ENCODE measurements around the gene XAF1. TPM values are rescaled to one million over a fixed set of nuclear protein-coding genes. Genes with fewer than 3 reads are reported as not detected.
"Not testable (repeated sequence)": the region's sequence is repeated elsewhere in the genome, so short reads cannot be mapped to it uniquely, and the experiment has no call there.

XAF1 gene
- total and polyA plus RNA-seq, 12 donors = 12.4 to 94.8 (median 28.1) TPM

GRCh38 chr17:6761779-6762178 lies 5.9 kb downstream of the XAF1 start:
- H3K4me1 ChIP-seq = peaks cover 6 to 37% (median 13%) of the 10 kb centered on the region in 9 donors
- H3K27ac ChIP-seq = no peak overlapping the region
- H3K9me3 ChIP-seq = peaks cover 0 to 16% (median 4%) of the 10 kb centered on the region in 11 donors
- TF ChIP-seq CTCF (IDR thresholded peaks at IDR 0.05) = no peak
- peaks cover 0 to 92% (median 60%) of the 10 kb centered on the region in 9 donors for H3K36me3 ChIP-seq
- WGBS, 2 donors = 87 to 90% methylated on average over 8 of the region's 8 CpGs
- intact Hi-C loops (cut with DNase I) = no loop called here
- DNase-seq (no peak), ATAC-seq (no peak)
- no peaks in the 10 kb centered on the region for H3K27me3 ChIP-seq
- H3K4me3 ChIP-seq = no peak overlapping the region

- Histone ChIP-seq H3K27me3 (no peaks in the 10 kb centered on the region), H3K9me3 (peaks cover 0 to 79% (median 35%) of the 10 kb centered on the region in 11 donors), H3K27ac (no peak overlapping the region), H3K4me3 (no peak overlapping the region), H3K36me3 (peaks cover 8 to 100% (median 96%) of the 10 kb centered on the region in 9 donors), H3K4me1 (no peaks in the 10 kb centered on the region)
- WGBS, 2 donors = 94 to 98% methylated on average over 2 of the region's 2 CpGs
- DNase-seq (no peak), ATAC-seq (no peak)
- TF ChIP-seq CTCF (IDR thresholded peaks at IDR 0.05) = no peak
- intact Hi-C loops (cut with DNase I) = no loop called here
Observed at GRCh38 chr17:6768447-6768846, 12.6 kb downstream of the XAF1 start.

- H3K36me3 ChIP-seq = peaks cover 8 to 76% (median 71%) of the 10 kb centered on the region in 9 donors
- peaks cover 0 to 89% (median 49%) of the 10 kb centered on the region in 11 donors for H3K9me3 ChIP-seq
Observed at GRCh38 chr17:6772016-6772415, 16.2 kb downstream of the XAF1 start.

GRCh38 chr17:6774906-6775305 lies 19.1 kb downstream of the XAF1 start:
- H3K4me1 ChIP-seq; H3K27ac ChIP-seq; ATAC-seq; intact Hi-C loops (cut with DNase I); H3K4me3 ChIP-seq; DNase-seq: not testable (repeated sequence)
- 91 to 95% methylated on average over 8 of the region's 8 CpGs for WGBS, 2 donors
- peaks cover 0 to 73% (median 31%) of the 10 kb centered on the region in 11 donors for H3K9me3 ChIP-seq
- H3K36me3 ChIP-seq = peaks cover 5 to 47% (median 43%) of the 10 kb centered on the region in 9 donors
- peaks cover 0 to 40% (median 15%) of the 10 kb centered on the region in 7 donors for H3K27me3 ChIP-seq

More at GRCh38 chr17:6772016-6772415, 16.2 kb downstream of the XAF1 start:
- 90 to 95% methylated on average over 1 of the region's 1 CpG for WGBS, 2 donors
- H3K4me3 ChIP-seq = no peak overlapping the region
- ATAC-seq (no peak), DNase-seq (no peak)
- peaks cover 0 to 7% (median 0%) of the 10 kb centered on the region in 9 donors for H3K4me1 ChIP-seq
- H3K27ac ChIP-seq = no peak overlapping the region
- no peak for TF ChIP-seq CTCF (IDR thresholded peaks at IDR 0.05)
- peaks cover 0 to 29% (median 8%) of the 10 kb centered on the region in 7 donors for H3K27me3 ChIP-seq
- intact Hi-C loops (cut with DNase I) = no loop called here

GRCh38 chr17:6775871-6776405 lies 20.1 kb downstream of the XAF1 start, which contains the start of gene FBXO39:
TSS of gene FBXO39 (plus strand) at chr17:6776215. CDS start at chr17:6779869, 3,654 bp downstream.
- Histone ChIP-seq H3K4me3 (no peak within 1 kb of the TSS), H3K36me3 (peaks cover 4 to 37% (median 32%) of the 10 kb centered on the region in 9 donors), H3K9me3 (peaks cover 0 to 71% (median 28%) of the 10 kb centered on the region in 11 donors), H3K27me3 (peaks cover 0 to 49% (median 15%) of the 10 kb centered on the region in 7 donors), H3K4me1 (peaks cover 0 to 7% (median 0%) of the 10 kb centered on the region in 9 donors), H3K27ac (no peak within 1 kb of the TSS)
- no peak for TF ChIP-seq CTCF (IDR thresholded peaks at IDR 0.05)
- DNase-seq (peak in 1 of 2 donors; percentile 25), ATAC-seq (peak; percentile 29 to 68 (median 58))
- intact Hi-C loops (cut with DNase I) = no loop called here
- WGBS, 2 donors = 2 to 4% methylated on average over 49 of the region's 49 CpGs
